HCT116 (cell line): ENCODE measurements around the gene ATXN1. TPM values are rescaled to one million over a fixed set of nuclear protein-coding genes. Genes with fewer than 3 reads are reported as not detected.

Experiments used
- ATAC-seq: fragments of 200-7000 bp; cut with Tn5 transposase; 2 replicates; pipeline ENCODE4 v1.9.1; 2020; ENCODE audit warnings: mild to moderate bottlenecking, moderate library complexity
- BruUV-seq: library from RNA; stranded (reverse); fragments of 400-500 nt; replicated peaks from 2 replicates; lab custom pipeline; 2021; lab: Mats Ljungman, UMichigan
- CTCF ChIA-PET: fragments of 300-600 bp; sonication (Branson Sonifier 250); formaldehyde crosslinking; loops from one replicate; lab custom pipeline; 2021; ENCODE audit warnings: antibody characterized with exemption; lab: Charles Lee
- POLR2A ChIA-PET: fragments of 300-600, 350-600 bp; sonication (Branson Sonifier 250); formaldehyde crosslinking; loops from one replicate; lab custom pipeline; 2021; ENCODE audit warnings: antibody characterized with exemption; lab: Charles Lee
- RAD21 ChIA-PET, 2 experiments: fragments of 300-600 bp; sonication (Branson Sonifier 250); formaldehyde crosslinking; loops; one replicate each; lab custom pipeline; 2023; ENCODE audit warnings: low total read pairs in 2 of 2; ENCODE audit not compliant: uncharacterized antibody in 2 of 2, unreplicated experiment in 2 of 2, low non-redundant PET in 1 of 2; lab: Charles Lee
- DNase-seq: peaks from one replicate; pipeline ENCODE4 v3.0.0-alpha.2; 2010; ENCODE audit warnings: low read depth, low spot score
- H2AFZ ChIP-seq: fragments of 200-600 bp; shearing (Covaris generic), sonication (generic); 2 replicates; pipeline ENCODE4 v1.6.1; 2017; ENCODE audit warnings: low read depth, mixed run types, mixed read lengths, antibody characterized with exemption, low read length; ENCODE audit not compliant: poor library complexity, severe bottlenecking
- H3K27ac ChIP-seq: 2 replicates; pipeline ENCODE4 v1.5.1; 2012; ENCODE audit warnings: low read depth, low read length
- H3K27me3 ChIP-seq: fragments of 200-600 bp; sonication (generic); 2 replicates; pipeline ENCODE4 v1.6.1; 2016; ENCODE audit warnings: mixed run types, low read length, mixed read lengths; ENCODE audit not compliant: insufficient read depth
- H3K36me3 ChIP-seq, 2 experiments: fragments of 200-500 bp in 1 of 2; fragments of 200-600 bp in 1 of 2; sonication (Bioruptor generic) in 1 of 2; sonication (generic) in 1 of 2; 2 replicates each; pipeline versions ENCODE4 v1.5.1 to v1.6.1; 2014 to 2016; ENCODE audit warnings: low read length in 2 of 2, inconsistent platforms in 1 of 2, mixed read lengths in 1 of 2, mixed run types in 1 of 2; ENCODE audit not compliant: insufficient read depth in 2 of 2, control insufficient read depth in 1 of 2
- H3K4me1 ChIP-seq, 2 experiments: fragments of 200-600 bp in 1 of 2; sonication (generic) in 1 of 2; 2 replicates each; pipeline versions ENCODE4 v1.5.1 to v1.6.1; 2012 to 2017; ENCODE audit warnings: low read length in 2 of 2, inconsistent platforms in 1 of 2, mild to moderate bottlenecking in 1 of 2, mixed read lengths in 1 of 2, mixed run types in 1 of 2, moderate library complexity in 1 of 2; ENCODE audit not compliant: insufficient read depth in 2 of 2, control insufficient read depth in 1 of 2
- H3K4me2 ChIP-seq: fragments of 200-600 bp; sonication (generic); 2 replicates; pipeline ENCODE4 v1.6.1; 2017; ENCODE audit warnings: mixed run types, low read length, mixed read lengths
- H3K4me3 ChIP-seq, 2 experiments: fragments of 200-600 bp in 1 of 2; sonication (generic) in 1 of 2; replicated peaks in 1 of 2; 2 replicates each; pipeline ENCODE4 v1.5.1; 2011 to 2016; ENCODE audit warnings: low read length in 2 of 2, control low read depth in 1 of 2, low read depth in 1 of 2, mild to moderate bottlenecking in 1 of 2, mixed read lengths in 1 of 2, mixed run types in 1 of 2
- H3K79me2 ChIP-seq: fragments of 200-600 bp; sonication (generic); 2 replicates; pipeline ENCODE4 v1.6.1; 2017; ENCODE audit warnings: mild to moderate bottlenecking, mixed run types, low read length, moderate library complexity, mixed read lengths; ENCODE audit not compliant: insufficient read depth
- H3K9ac ChIP-seq: fragments of 200-600 bp; sonication (generic); 2 replicates; pipeline ENCODE4 v1.6.1; 2016; ENCODE audit warnings: low read length, mixed read lengths
- H3K9me2 ChIP-seq: fragments of 200-600 bp; sonication (generic), shearing (Covaris generic); 2 replicates; pipeline ENCODE4 v1.6.1; 2017; ENCODE audit warnings: mixed run types, mild to moderate bottlenecking, moderate library complexity; ENCODE audit not compliant: insufficient read depth
- H3K9me3 ChIP-seq, 2 experiments: fragments of 200-500 bp in 1 of 2; fragments of 200-600 bp in 1 of 2; sonication (Bioruptor generic) in 1 of 2; sonication (generic) in 1 of 2; 2 replicates each; pipeline ENCODE4 v1.6.1; 2014 to 2017; ENCODE audit warnings: low read length in 2 of 2, mixed read lengths in 2 of 2, inconsistent platforms in 1 of 2, low read depth in 1 of 2, mild to moderate bottlenecking in 1 of 2, mixed run types in 1 of 2, moderate library complexity in 1 of 2; ENCODE audit not compliant: control insufficient read depth in 1 of 2, insufficient read depth in 1 of 2
- H4K20me1 ChIP-seq: fragments of 200-600 bp; sonication (generic), shearing (Covaris generic); 2 replicates; pipeline ENCODE4 v1.6.1; 2017; ENCODE audit warnings: mixed run types, mild to moderate bottlenecking, moderate library complexity; ENCODE audit not compliant: insufficient read depth
- ATF3 ChIP-seq: IDR thresholded peaks from 2 replicates; pipeline ENCODE4 v1.6.1; 2012
- CBX3 ChIP-seq: IDR thresholded peaks from 2 replicates; pipeline ENCODE4 v1.6.1; 2012; ENCODE audit warnings: low read depth
- CTCF ChIP-seq, 3 experiments: fragments of 200-600 bp in 1 of 3; sonication (generic) in 1 of 3; IDR thresholded peaks in 2 of 3; conservative IDR thresholded peaks in 1 of 3; 2 replicates each; pipeline ENCODE4 v1.5.1; 2012 to 2017; ENCODE audit warnings: low read depth in 2 of 3, low read length in 2 of 3, antibody characterized with exemption in 1 of 3, borderline replicate concordance in 1 of 3, control low read depth in 1 of 3, mild to moderate bottlenecking in 1 of 3, mixed read lengths in 1 of 3, mixed run types in 1 of 3, moderate library complexity in 1 of 3; ENCODE audit not compliant: insufficient read depth in 1 of 3
- EZH2 ChIP-seq: fragments of 200-600 bp; sonication (generic); IDR thresholded peaks from 2 replicates; pipeline ENCODE4 v1.6.1; 2017; ENCODE audit warnings: antibody characterized with exemption, mixed run types
- FOSL1 ChIP-seq: IDR thresholded peaks from 2 replicates; pipeline ENCODE4 v1.6.1; 2012; ENCODE audit warnings: low read depth
- JUND ChIP-seq: IDR thresholded peaks from 2 replicates; pipeline ENCODE4 v1.6.1; 2012
- RAD21 ChIP-seq: IDR thresholded peaks from 2 replicates; pipeline ENCODE4 v1.6.1; 2012; ENCODE audit warnings: low read depth, mild to moderate bottlenecking
- SP1 ChIP-seq: IDR thresholded peaks from 2 replicates; pipeline ENCODE4 v1.6.1; 2012; ENCODE audit warnings: low read depth
- YY1 ChIP-seq: IDR thresholded peaks from 2 replicates; pipeline ENCODE4 v1.6.1; 2011; ENCODE audit warnings: low read length, low read depth, moderate library complexity, mild to moderate bottlenecking; ENCODE audit not compliant: insufficient replicate concordance; ENCODE audit errors: extremely low read depth
- intact Hi-C: fragments of 100-400 bp; cut with micrococcal nuclease; formaldehyde crosslinking; loops from 2 replicates; pipeline ENCODE4 v1.10.0; 2022
- total RNA-seq: library from RNA; stranded (reverse); gene quantifications from one replicate; pipeline ENCODE4 v1.2.1, GENCODE V29; 2021; ENCODE audit not compliant: unreplicated experiment
- TF ChIP-seq, protein P1 (sequence below): IDR thresholded peaks from 2 replicates; pipeline ENCODE4 v1.6.1; 2012

ATXN1 gene
- total RNA-seq, 1 experiment from 2014 or later, result 21.0 TPM

- TF ChIP-seq EZH2 (no peak), RAD21 (0 out of 2 replicates have a peak, but pooled peaks have one; percentile 12), CTCF (IDR thresholded peaks at IDR 0.05 in 2 of 3, conservative IDR thresholded peaks at IDR 0.05 in 1 of 3; ENCODE audit: borderline replicate concordance in 1 of 3, insufficient read depth in 1 of 3, low read depth in 2 of 3, low read length in 2 of 3) (0 out of 6 replicates have a peak, but pooled peaks of 1 of the 3 experiments have one; percentile 20)
- DNase-seq (no peak), ATAC-seq (peak; percentile 75)
- intact Hi-C loops, result no loop called here
- ChIA-PET POLR2A (no interaction called here), CTCF (interaction anchor here (0.7 to 1.8 kb wide), 2 partner anchors 15 to 305 kb away, joined by 4 to 9 read pairs; no protein-coding TSS in a partner anchor), RAD21 (interaction anchor here in 1 of 2 experiments (0.6 kb wide), 1 partner anchor 116 kb away, joined by 4 read pairs; no protein-coding TSS in a partner anchor)
- Histone ChIP-seq H2AFZ (no peak overlapping the region), H4K20me1 (no peaks in the 10 kb centered on the region), H3K9me2 (no peaks in the 10 kb centered on the region), H3K4me2 (no peak overlapping the region), H3K9ac (no peak overlapping the region), H3K27me3 (no peaks in the 10 kb centered on the region), H3K9me3 (no peaks in the 10 kb centered on the region), H3K36me3 (no peaks in the 10 kb centered on the region), H3K4me3 (no peak overlapping the region), H3K79me2 (no peaks in the 10 kb centered on the region), H3K27ac (no peak overlapping the region), H3K4me1 (peaks cover 12 to 29% of the 10 kb centered on the region in 2 experiments)
- no TSS peak for BruUV-seq
Measured at GRCh38 chr6:16496210-16496609, 265.1 kb downstream of the ATXN1 start.

GRCh38 chr6:16494793-16495192 lies 266.5 kb downstream of the ATXN1 start:
- Histone ChIP-seq H3K9me2 (no peaks in the 10 kb centered on the region), H4K20me1 (no peaks in the 10 kb centered on the region), H3K36me3 (no peaks in the 10 kb centered on the region), H3K27ac (no peak overlapping the region; the same call in 1 of the 2 replicates), H3K9me3 (no peaks in the 10 kb centered on the region), H3K9ac (no peak overlapping the region), H3K79me2 (no peaks in the 10 kb centered on the region), H3K4me3 (no peak overlapping the region), H2AFZ (no peak overlapping the region), H3K4me2 (peak overlapping the region; percentile 40), H3K4me1 (peaks cover 12 to 29% of the 10 kb centered on the region in 2 experiments), H3K27me3 (no peaks in the 10 kb centered on the region)
- intact Hi-C loops, result no loop called here
- TF ChIP-seq SP1, result peak; percentile 18; the same call in 1 of the 2 replicates
- TF ChIP-seq JUND, result peak; percentile 64
- TF ChIP-seq ATF3, result no peak
- peak; percentile 46; the same call in 1 of the 2 replicates for TF ChIP-seq CBX3
- TF ChIP-seq FOSL1, result peak; percentile 58
- TF ChIP-seq YY1, result no peak
- TF ChIP-seq, protein P1, sequence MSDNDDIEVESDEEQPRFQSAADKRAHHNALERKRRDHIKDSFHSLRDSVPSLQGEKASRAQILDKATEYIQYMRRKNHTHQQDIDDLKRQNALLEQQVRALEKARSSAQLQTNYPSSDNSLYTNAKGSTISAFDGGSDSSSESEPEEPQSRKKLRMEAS, result peak; percentile 1; the same call in 1 of the 2 replicates
- RAD21 ChIA-PET, result no interaction called here
- ATAC-seq, result peak; percentile 75
- no TSS peak for BruUV-seq
- CTCF ChIA-PET, result interaction anchor here (1.8 kb wide), 1 partner anchor 17 kb away, joined by 9 read pairs; no protein-coding TSS in a partner anchor
- DNase-seq, result no peak
- POLR2A ChIA-PET, result no interaction called here
